Loucy (cell line): ENCODE data around the gene CNTFR.
A peak's percentile ranks its signal among the peaks of the same experiment; 100 is the strongest.

ENCODE experiments used
- H2AFZ ChIP-seq: fragments of 200-600 bp; sonication (generic); 2 replicates; pipeline ENCODE4 v1.6.0; 2016; ENCODE audit warnings: antibody characterized with exemption, mild to moderate bottlenecking, low read length, moderate library complexity
- H3F3A ChIP-seq: fragments of 200-600 bp; 2 replicates; pipeline ENCODE4 v1.6.0; 2016; ENCODE audit warnings: antibody characterized with exemption, low read depth, mild to moderate bottlenecking
- H3K27me3 ChIP-seq: fragments of 200-600 bp; sonication (generic); 2 replicates; pipeline ENCODE4 v1.6.1; 2014; ENCODE audit warnings: low read length, mild to moderate bottlenecking; ENCODE audit not compliant: insufficient read depth, poor library complexity, severe bottlenecking
- H3K36me3 ChIP-seq: fragments of 200-600 bp; sonication (generic); 2 replicates; pipeline ENCODE4 v1.6.1; 2016; ENCODE audit warnings: low read length; ENCODE audit not compliant: insufficient read depth
- H3K4me1 ChIP-seq: fragments of 200-600 bp; sonication (generic); 2 replicates; pipeline ENCODE4 v1.5.1; 2014; ENCODE audit warnings: low read length, mild to moderate bottlenecking; ENCODE audit not compliant: insufficient read depth, poor library complexity, severe bottlenecking
- H3K4me2 ChIP-seq: fragments of 200-600 bp; sonication (generic); 2 replicates; pipeline ENCODE4 v1.6.0; 2014; ENCODE audit warnings: antibody characterized with exemption, low read length, low read depth, mild to moderate bottlenecking; ENCODE audit not compliant: poor library complexity, severe bottlenecking
- H3K4me3 ChIP-seq: fragments of 200-600 bp; sonication (generic); 2 replicates; pipeline ENCODE4 v1.5.1; 2014; ENCODE audit warnings: low read length, mild to moderate bottlenecking, mixed read lengths; ENCODE audit not compliant: poor library complexity, severe bottlenecking
- H3K79me2 ChIP-seq: fragments of 200-600 bp; sonication (generic); 2 replicates; pipeline ENCODE4 v1.6.1; 2014; ENCODE audit warnings: low read length; ENCODE audit not compliant: insufficient read depth
- H3K9ac ChIP-seq: fragments of 200-600 bp; sonication (generic); 2 replicates; pipeline ENCODE4 v1.6.0; 2014; ENCODE audit warnings: mild to moderate bottlenecking, low read depth, low read length, moderate library complexity; ENCODE audit not compliant: poor library complexity, severe bottlenecking
- H3K9me2 ChIP-seq: fragments of 200-600 bp; sonication (generic); replicated peaks from 2 replicates; pipeline ENCODE4 v1.6.1; 2016; ENCODE audit warnings: low read depth, low read length, mixed read lengths
- H3K9me3 ChIP-seq: fragments of 200-600 bp; sonication (generic); 2 replicates; pipeline ENCODE4 v1.6.1; 2014; ENCODE audit warnings: mild to moderate bottlenecking, antibody characterized with exemption, low read length, low read depth; ENCODE audit not compliant: insufficient read depth
- H4K20me1 ChIP-seq: fragments of 200-600 bp; sonication (generic); 2 replicates; pipeline ENCODE4 v1.6.0; 2014; ENCODE audit warnings: antibody characterized with exemption, low read length, mild to moderate bottlenecking; ENCODE audit not compliant: insufficient read depth, poor library complexity, severe bottlenecking
- CTCF ChIP-seq: fragments of 200-600 bp; sonication (generic); conservative IDR thresholded peaks from 2 replicates; pipeline ENCODE4 v1.5.1; 2014; ENCODE audit warnings: mild to moderate bottlenecking, antibody characterized with exemption, low read length
- EZH2phosphoT487 ChIP-seq: fragments of 200-600 bp; IDR thresholded peaks from 2 replicates; pipeline ENCODE4 v1.6.1; 2018; ENCODE audit warnings: antibody characterized with exemption, mild to moderate bottlenecking, moderate library complexity, borderline replicate concordance

The CNTFR gene

GRCh38 chr9:34633851-34634550 is 44.5 kb upstream of the CNTFR start:
- TF ChIP-seq EZH2phosphoT487 (no peak), CTCF (peak; percentile 90)
- Histone ChIP-seq H4K20me1 (peaks cover 13% of the 10 kb centered on the region), H3K79me2 (peaks cover 25% of the 10 kb centered on the region), H3K4me3 (no peak overlapping the region), H3F3A (no peaks in the 10 kb centered on the region), H3K4me1 (peaks cover 27% of the 10 kb centered on the region), H3K27me3 (peaks cover 15% of the 10 kb centered on the region), H2AFZ (no peak overlapping the region), H3K4me2 (no peak overlapping the region), H3K36me3 (no peaks in the 10 kb centered on the region), H3K9ac (no peak overlapping the region), H3K9me3 (no peaks in the 10 kb centered on the region), H3K9me2 (no peaks in the 10 kb centered on the region)

- peaks cover 13% of the 10 kb centered on the region for H4K20me1 ChIP-seq
- H3F3A ChIP-seq: no peaks in the 10 kb centered on the region
- peaks cover 20% of the 10 kb centered on the region for H3K27me3 ChIP-seq
- no peaks in the 10 kb centered on the region for H3K36me3 ChIP-seq
- peaks cover 21% of the 10 kb centered on the region for H3K4me1 ChIP-seq
- H3K9me2 ChIP-seq: no peaks in the 10 kb centered on the region
- H2AFZ ChIP-seq: no peak overlapping the region
- no peak overlapping the region for H3K4me2 ChIP-seq
- TF ChIP-seq EZH2phosphoT487: no peak
- TF ChIP-seq CTCF: no peak
- H3K4me3 ChIP-seq: no peak overlapping the region
- peaks cover 25% of the 10 kb centered on the region for H3K79me2 ChIP-seq
- H3K9me3 ChIP-seq: no peaks in the 10 kb centered on the region
- H3K9ac ChIP-seq: no peak overlapping the region
These were observed 43.6 kb upstream of the CNTFR start for GRCh38 chr9:34633166-34633565.

- Histone ChIP-seq H2AFZ (no peak overlapping the region), H4K20me1 (peaks cover 2% of the 10 kb centered on the region), H3K9ac (no peak overlapping the region), H3K27me3 (peaks cover 35% of the 10 kb centered on the region), H3F3A (no peaks in the 10 kb centered on the region), H3K79me2 (peaks cover 6% of the 10 kb centered on the region; the same call in 1 of the 2 replicates), H3K4me3 (no peak overlapping the region), H3K4me1 (peaks cover 5% of the 10 kb centered on the region), H3K36me3 (no peaks in the 10 kb centered on the region), H3K9me3 (no peaks in the 10 kb centered on the region), H3K4me2 (no peak overlapping the region), H3K9me2 (no peaks in the 10 kb centered on the region)
- no peak for TF ChIP-seq EZH2phosphoT487
- TF ChIP-seq CTCF: no peak
These were observed 41.1 kb upstream of the CNTFR start for GRCh38 chr9:34630402-34631154.
